ENCODE data around the gene PSENEN.

DNA sequence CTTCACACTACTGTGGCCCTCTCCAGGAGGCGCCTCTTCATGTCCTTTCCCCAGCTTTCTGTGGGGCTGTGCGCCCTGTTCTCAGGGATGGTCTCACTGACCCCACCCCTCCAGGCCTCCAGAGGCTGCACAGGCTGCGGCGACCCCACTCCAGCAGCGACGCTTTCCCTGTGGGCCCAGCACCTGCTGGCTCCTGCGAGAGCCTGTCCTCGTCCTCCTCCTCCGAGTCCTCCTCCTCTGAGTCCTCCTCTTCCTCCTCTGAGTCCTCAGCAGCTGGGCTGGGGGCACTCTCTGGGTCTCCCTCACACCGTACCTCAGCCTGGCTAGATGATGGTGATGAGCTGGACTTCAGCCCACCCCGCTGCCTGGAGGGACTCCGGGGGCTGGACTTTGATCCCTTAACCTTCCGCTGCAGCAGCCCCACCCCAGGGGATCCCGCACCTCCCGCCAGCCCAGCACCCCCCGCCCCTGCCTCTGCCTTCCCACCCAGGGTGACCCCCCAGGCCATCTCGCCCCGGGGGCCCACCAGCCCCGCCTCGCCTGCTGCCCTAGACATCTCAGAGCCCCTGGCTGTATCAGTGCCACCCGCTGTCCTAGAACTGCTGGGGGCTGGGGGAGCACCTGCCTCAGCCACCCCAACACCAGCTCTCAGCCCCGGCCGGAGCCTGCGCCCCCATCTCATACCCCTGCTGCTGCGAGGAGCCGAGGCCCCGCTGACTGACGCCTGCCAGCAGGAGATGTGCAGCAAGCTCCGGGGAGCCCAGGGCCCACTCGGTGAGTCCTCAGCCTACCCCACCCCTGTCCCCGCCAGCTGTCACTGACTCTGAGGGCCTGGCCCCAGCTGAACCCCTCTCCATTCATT is 41.1 kb downstream of the PSENEN start:
- TF ChIP-seq EP300 (IDR thresholded peaks at IDR 0.05; ENCODE audit: borderline replicate concordance in 1 of 2, low read depth in 2 of 2, low read length in 2 of 2) (no peak), BCL11A (IDR thresholded peaks at IDR 0.05; ENCODE audit: low read depth in 2 of 2, low read length in 2 of 2) (no peak), RAD21 (IDR thresholded peaks at IDR 0.05 in 1 of 2, conservative IDR thresholded peaks at IDR 0.05 in 1 of 2; ENCODE audit: low read depth in 2 of 2, low read length in 2 of 2) (no peak), YY1 (IDR thresholded peaks at IDR 0.05; ENCODE audit: low read depth, low read length) (no peak), RXRA (IDR thresholded peaks at IDR 0.05; ENCODE audit: insufficient read depth, low read depth, low read length) (no peak), HDAC6 (IDR thresholded peaks at IDR 0.05; ENCODE audit: low read depth, low read length) (no peak), EZH2 (IDR thresholded peaks at IDR 0.05; ENCODE audit: low read depth, low read length, severe bottlenecking) (no peak), SP1 (IDR thresholded peaks at IDR 0.05; ENCODE audit: low read depth, low read length) (no peak)
- TF ChIP-seq, protein P1, sequence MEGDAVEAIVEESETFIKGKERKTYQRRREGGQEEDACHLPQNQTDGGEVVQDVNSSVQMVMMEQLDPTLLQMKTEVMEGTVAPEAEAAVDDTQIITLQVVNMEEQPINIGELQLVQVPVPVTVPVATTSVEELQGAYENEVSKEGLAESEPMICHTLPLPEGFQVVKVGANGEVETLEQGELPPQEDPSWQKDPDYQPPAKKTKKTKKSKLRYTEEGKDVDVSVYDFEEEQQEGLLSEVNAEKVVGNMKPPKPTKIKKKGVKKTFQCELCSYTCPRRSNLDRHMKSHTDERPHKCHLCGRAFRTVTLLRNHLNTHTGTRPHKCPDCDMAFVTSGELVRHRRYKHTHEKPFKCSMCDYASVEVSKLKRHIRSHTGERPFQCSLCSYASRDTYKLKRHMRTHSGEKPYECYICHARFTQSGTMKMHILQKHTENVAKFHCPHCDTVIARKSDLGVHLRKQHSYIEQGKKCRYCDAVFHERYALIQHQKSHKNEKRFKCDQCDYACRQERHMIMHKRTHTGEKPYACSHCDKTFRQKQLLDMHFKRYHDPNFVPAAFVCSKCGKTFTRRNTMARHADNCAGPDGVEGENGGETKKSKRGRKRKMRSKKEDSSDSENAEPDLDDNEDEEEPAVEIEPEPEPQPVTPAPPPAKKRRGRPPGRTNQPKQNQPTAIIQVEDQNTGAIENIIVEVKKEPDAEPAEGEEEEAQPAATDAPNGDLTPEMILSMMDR (IDR thresholded peaks at IDR 0.05; ENCODE audit: control extremely low read depth in 1 of 3, insufficient read depth in 1 of 3, low read depth in 1 of 3, low read length in 3 of 3) = no peak

Measured in H1 (cell line).